Mesenchymal stem cell (in vitro differentiated cells and primary cell): ENCODE data around the gene MBNL1.
A peak's percentile ranks its signal among the peaks of the same experiment; 100 is the strongest.

Experiments
- DNase-seq: peaks from one replicate; pipeline ENCODE4 v3.0.0-alpha.2; 2013
- H2AFZ ChIP-seq: one replicate; pipeline ENCODE4 v1.6.1; 2013; ENCODE audit warnings: low read depth, mild to moderate bottlenecking, control low read depth, inconsistent platforms, low read length, moderate library complexity
- H2AK5ac ChIP-seq: 2 replicates; pipeline ENCODE4 v1.6.1; 2013; ENCODE audit warnings: low read length, moderate library complexity, mild to moderate bottlenecking, inconsistent platforms; ENCODE audit not compliant: severe bottlenecking
- H2BK120ac ChIP-seq: one replicate; pipeline ENCODE4 v1.6.1; 2013; ENCODE audit warnings: low read depth, mild to moderate bottlenecking, inconsistent platforms, low read length, moderate library complexity
- H2BK12ac ChIP-seq, 2 experiments: one replicate each; pipeline ENCODE4 v1.6.1; 2013; ENCODE audit warnings: inconsistent platforms in 2 of 2, low read length in 2 of 2, mild to moderate bottlenecking in 2 of 2, moderate library complexity in 2 of 2, control low read depth in 1 of 2
- H2BK15ac ChIP-seq: one replicate; pipeline ENCODE4 v1.6.1; 2013; ENCODE audit warnings: mild to moderate bottlenecking, low read depth, inconsistent platforms; ENCODE audit not compliant: poor library complexity, severe bottlenecking
- H2BK5ac ChIP-seq: 2 replicates; pipeline ENCODE4 v1.6.1; 2013; ENCODE audit warnings: low read depth, mild to moderate bottlenecking, low read length, control low read depth, inconsistent platforms; ENCODE audit not compliant: poor library complexity, severe bottlenecking
- H3K14ac ChIP-seq, 2 experiments: one replicate each; pipeline ENCODE4 v1.6.1; 2013; ENCODE audit warnings: inconsistent platforms in 2 of 2, low read length in 2 of 2, control low read depth in 1 of 2, mild to moderate bottlenecking in 1 of 2, moderate library complexity in 1 of 2
- H3K18ac ChIP-seq, 2 experiments: one replicate each; pipeline ENCODE4 v1.6.1; 2013; ENCODE audit warnings: inconsistent platforms in 2 of 2, low read length in 2 of 2, control low read depth in 1 of 2, low read depth in 1 of 2, mild to moderate bottlenecking in 1 of 2
- H3K23ac ChIP-seq, 2 experiments: one replicate each; pipeline ENCODE4 v1.6.1; 2013; ENCODE audit warnings: inconsistent platforms in 2 of 2, low read length in 2 of 2, mild to moderate bottlenecking in 2 of 2, moderate library complexity in 2 of 2, control low read depth in 1 of 2
- H3K27ac ChIP-seq: 2 replicates; pipeline ENCODE4 v1.5.1; 2013; ENCODE audit warnings: mild to moderate bottlenecking, moderate library complexity, low read length, control low read depth, inconsistent platforms; ENCODE audit not compliant: poor library complexity, severe bottlenecking
- H3K27me3 ChIP-seq, 2 experiments: 2 replicates each; pipeline versions ENCODE4 v1.6.1 to v1.7.0; 2013; ENCODE audit warnings: low read length in 2 of 2, mild to moderate bottlenecking in 2 of 2, moderate library complexity in 2 of 2, control low read depth in 1 of 2, inconsistent platforms in 1 of 2; ENCODE audit not compliant: control insufficient read depth in 1 of 2, insufficient read depth in 1 of 2
- H3K36me3 ChIP-seq, 2 experiments: 2 replicates each; pipeline versions ENCODE4 v1.6.1 to v1.7.0; 2013; ENCODE audit warnings: low read length in 2 of 2, control low read depth in 1 of 2, inconsistent platforms in 1 of 2, low read depth in 1 of 2, mild to moderate bottlenecking in 1 of 2; ENCODE audit not compliant: insufficient read depth in 2 of 2, control insufficient read depth in 1 of 2
- H3K4ac ChIP-seq, 2 experiments: one replicate each; pipeline ENCODE4 v1.6.1; 2013; ENCODE audit warnings: inconsistent platforms in 2 of 2, low read length in 2 of 2, mild to moderate bottlenecking in 2 of 2, moderate library complexity in 2 of 2, control low read depth in 1 of 2, low read depth in 1 of 2
- H3K4me1 ChIP-seq: 2 replicates; pipeline ENCODE4 v1.6.1; 2013; ENCODE audit warnings: low read depth, low read length, control low read depth; ENCODE audit not compliant: control insufficient read depth, insufficient read depth
- H3K4me2 ChIP-seq: 2 replicates; pipeline ENCODE4 v1.6.1; 2013; ENCODE audit warnings: low read length, mild to moderate bottlenecking, inconsistent platforms; ENCODE audit not compliant: poor library complexity, severe bottlenecking
- H3K4me3 ChIP-seq, 2 experiments: 2 replicates each; pipeline versions ENCODE4 v1.5.1 to v1.7.0; 2013; ENCODE audit warnings: low read length in 2 of 2, mild to moderate bottlenecking in 2 of 2, control low read depth in 1 of 2, low read depth in 1 of 2; ENCODE audit not compliant: insufficient read depth in 1 of 2
- H3K79me1 ChIP-seq: replicated peaks from 2 replicates; pipeline ENCODE4 v1.6.1; 2013; ENCODE audit warnings: mild to moderate bottlenecking, control low read depth, low read length, inconsistent platforms; ENCODE audit not compliant: poor library complexity, severe bottlenecking
- H3K9ac ChIP-seq: 2 replicates; pipeline ENCODE4 v1.7.0; 2013; ENCODE audit warnings: mild to moderate bottlenecking, low read length, moderate library complexity
- H3K9me3 ChIP-seq: 2 replicates; pipeline ENCODE4 v1.7.0; 2013; ENCODE audit warnings: mild to moderate bottlenecking, low read length; ENCODE audit not compliant: control insufficient read depth
- H4K8ac ChIP-seq: one replicate; pipeline ENCODE4 v1.6.1; 2013; ENCODE audit warnings: inconsistent platforms, mild to moderate bottlenecking, low read length, moderate library complexity
- H4K91ac ChIP-seq: one replicate; pipeline ENCODE4 v1.6.1; 2013; ENCODE audit warnings: mild to moderate bottlenecking, low read length, inconsistent platforms
- WGBS: methylation state at CpG from one replicate; pipeline ENCODE4 v1.1.7; 2013; ENCODE audit warnings: mixed read lengths; 5-methylcytosine and 5-hydroxymethylcytosine counted together

MBNL1 gene

GRCh38 chr3:152446495-152446894 lies 177.8 kb downstream of the MBNL1 start:
- H3K4me3 ChIP-seq = no peak overlapping the region
- no peak overlapping the region for H2AFZ ChIP-seq
- peaks cover 3 to 59% of the 10 kb centered on the region in 2 experiments for H3K36me3 ChIP-seq
- H2BK120ac ChIP-seq = no peak overlapping the region
- H3K4ac ChIP-seq = no peak overlapping the region
- H4K8ac ChIP-seq = no peak overlapping the region
- no peak overlapping the region for H3K27ac ChIP-seq
- H3K79me1 ChIP-seq = peaks cover 6% of the 10 kb centered on the region
- no peak overlapping the region for H2BK12ac ChIP-seq
- H4K91ac ChIP-seq = no peak overlapping the region
- peaks cover 3% of the 10 kb centered on the region for H3K4me1 ChIP-seq
- H3K9ac ChIP-seq = no peak overlapping the region
- no peak for DNase-seq
- no peak overlapping the region for H3K14ac ChIP-seq
- H3K9me3 ChIP-seq = no peaks in the 10 kb centered on the region
- WGBS = 94% methylated on average over 5 of the region's 7 CpGs
- H2BK5ac ChIP-seq = no peak overlapping the region
- H2BK15ac ChIP-seq = no peak overlapping the region
- no peaks in the 10 kb centered on the region for H3K27me3 ChIP-seq
- H3K23ac ChIP-seq = no peak overlapping the region
- no peak overlapping the region for H3K18ac ChIP-seq
- no peak overlapping the region for H2AK5ac ChIP-seq
- H3K4me2 ChIP-seq = no peak overlapping the region

GRCh38 chr3:152447511-152447910 lies 178.8 kb downstream of the MBNL1 start:
- no peak overlapping the region for H2BK12ac ChIP-seq
- no peak overlapping the region for H2AFZ ChIP-seq
- H3K27ac ChIP-seq = no peak overlapping the region
- WGBS = 93% methylated on average over 2 of the region's 3 CpGs
- no peak overlapping the region for H3K4ac ChIP-seq
- no peak overlapping the region for H2BK120ac ChIP-seq
- peaks cover 6% of the 10 kb centered on the region for H3K4me1 ChIP-seq
- H3K36me3 ChIP-seq = peaks cover 3 to 70% of the 10 kb centered on the region in 2 experiments
- no peak overlapping the region for H3K23ac ChIP-seq
- no peak overlapping the region for H3K14ac ChIP-seq
- peaks cover 6% of the 10 kb centered on the region for H3K79me1 ChIP-seq
- peak overlapping the region in 1 of 2 experiments; percentile 21 for H3K18ac ChIP-seq
- DNase-seq = no peak
- H3K9ac ChIP-seq = no peak overlapping the region
- no peak overlapping the region for H2BK5ac ChIP-seq
- H2BK15ac ChIP-seq = no peak overlapping the region
- no peak overlapping the region for H2AK5ac ChIP-seq
- no peaks in the 10 kb centered on the region for H3K27me3 ChIP-seq
- H4K91ac ChIP-seq = no peak overlapping the region
- no peak overlapping the region for H3K4me3 ChIP-seq
- no peak overlapping the region for H3K4me2 ChIP-seq
- no peaks in the 10 kb centered on the region for H3K9me3 ChIP-seq
- H4K8ac ChIP-seq = no peak overlapping the region

- no peak overlapping the region for H4K91ac ChIP-seq
- H4K8ac ChIP-seq = no peak overlapping the region
- H3K9me3 ChIP-seq = no peaks in the 10 kb centered on the region
- no peaks in the 10 kb centered on the region for H3K27me3 ChIP-seq
- H3K23ac ChIP-seq = no peak overlapping the region
- no peak overlapping the region for H3K9ac ChIP-seq
- DNase-seq = no peak
- no peak overlapping the region for H3K27ac ChIP-seq
- no peak overlapping the region for H2BK120ac ChIP-seq
- no peak overlapping the region for H3K4ac ChIP-seq
- H3K14ac ChIP-seq = no peak overlapping the region
- H2AFZ ChIP-seq = no peak overlapping the region
- no peak overlapping the region for H2BK5ac ChIP-seq
- no peak overlapping the region for H3K4me2 ChIP-seq
- H3K79me1 ChIP-seq = peaks cover 6% of the 10 kb centered on the region
- no peak overlapping the region for H2BK15ac ChIP-seq
- no peak overlapping the region for H3K4me3 ChIP-seq
- H3K18ac ChIP-seq = no peak overlapping the region
- peaks cover 6% of the 10 kb centered on the region for H3K4me1 ChIP-seq
- peaks cover 3 to 73% of the 10 kb centered on the region in 2 experiments for H3K36me3 ChIP-seq
- no CpG with 5 or more reads among the region's 1 CpG for WGBS
- H2BK12ac ChIP-seq = no peak overlapping the region
- no peak overlapping the region for H2AK5ac ChIP-seq
Observed at GRCh38 chr3:152448091-152448490, 179.4 kb downstream of the MBNL1 start.

- peaks cover 5 to 87% of the 10 kb centered on the region in 2 experiments for H3K36me3 ChIP-seq
- no peak overlapping the region for H2BK120ac ChIP-seq
- H3K27ac ChIP-seq = peak overlapping the region; percentile 56
- H2BK15ac ChIP-seq = no peak overlapping the region
- H3K4me3 ChIP-seq = no peak overlapping the region
- H2BK12ac ChIP-seq = no peak overlapping the region
- H2AK5ac ChIP-seq = no peak overlapping the region
- peaks cover 12% of the 10 kb centered on the region for H3K79me1 ChIP-seq
- H2BK5ac ChIP-seq = no peak overlapping the region
- peaks cover 3% of the 10 kb centered on the region for H3K4me1 ChIP-seq
- no peak overlapping the region for H4K8ac ChIP-seq
- H3K9ac ChIP-seq = no peak overlapping the region
- H3K14ac ChIP-seq = no peak overlapping the region
- no peaks in the 10 kb centered on the region for H3K9me3 ChIP-seq
- H3K4ac ChIP-seq = no peak overlapping the region
- H3K18ac ChIP-seq = no peak overlapping the region
- no peak overlapping the region for H3K4me2 ChIP-seq
- no peak overlapping the region for H2AFZ ChIP-seq
- 100% methylated on average over 1 of the region's 1 CpG for WGBS
- H4K91ac ChIP-seq = no peak overlapping the region
- H3K23ac ChIP-seq = no peak overlapping the region
- H3K27me3 ChIP-seq = no peaks in the 10 kb centered on the region
- no peak for DNase-seq
Observed at GRCh38 chr3:152452318-152452717, 183.6 kb downstream of the MBNL1 start.
